Panc1 (cell line): ENCODE measurements around the gene EPHA8. TPM values are rescaled to one million over a fixed set of nuclear protein-coding genes. Genes with fewer than 3 reads are reported as not detected.

Source experiments
- ATAC-seq: fragments of 200-7000 bp; cut with Tn5 transposase; 2 replicates; pipeline ENCODE4 v1.9.1; 2020; ENCODE audit warnings: mild to moderate bottlenecking, moderate library complexity
- BruUV-seq: library from RNA; stranded (reverse); fragments of 400-500 nt; replicated peaks from 2 replicates; lab custom pipeline; 2021; lab: Mats Ljungman, UMichigan
- CTCF ChIA-PET: fragments of 300-600 bp; sonication (Branson Sonifier 250); formaldehyde crosslinking; loops from one replicate; lab custom pipeline; 2022; ENCODE audit warnings: antibody characterized with exemption; lab: Charles Lee
- POLR2A ChIA-PET: fragments of 300-600 bp; sonication (Branson Sonifier 250); formaldehyde crosslinking; loops from one replicate; lab custom pipeline; 2022; ENCODE audit warnings: antibody characterized with exemption; lab: Charles Lee
- DNase-seq: peaks from one replicate; pipeline ENCODE4 v3.0.0-alpha.2; 2010; ENCODE audit warnings: low read depth, low spot score
- H3K27ac ChIP-seq: 2 replicates; pipeline ENCODE4 v1.5.1; 2011; ENCODE audit warnings: mild to moderate bottlenecking, low read length, inconsistent platforms
- H3K27me3 ChIP-seq: fragments of 200-500 bp; sonication (Bioruptor generic); 2 replicates; pipeline ENCODE4 v1.6.0; 2014; ENCODE audit warnings: low read length, inconsistent platforms; ENCODE audit not compliant: control insufficient read depth, insufficient read depth
- H3K36me3 ChIP-seq: fragments of 200-500 bp; sonication (Bioruptor generic); 2 replicates; pipeline ENCODE4 v1.5.1; 2014; ENCODE audit warnings: inconsistent platforms, mild to moderate bottlenecking, low read length, moderate library complexity; ENCODE audit not compliant: control insufficient read depth, insufficient read depth
- H3K4me1 ChIP-seq: 2 replicates; pipeline ENCODE4 v1.5.1; 2011; ENCODE audit warnings: inconsistent platforms, mild to moderate bottlenecking, low read length, moderate library complexity; ENCODE audit not compliant: control insufficient read depth, insufficient read depth
- H3K4me3 ChIP-seq, 2 experiments: 2 replicates each; pipeline ENCODE4 v1.5.1; 2011 to 2012; ENCODE audit warnings: low read depth in 2 of 2, low read length in 2 of 2, mild to moderate bottlenecking in 2 of 2, inconsistent platforms in 1 of 2, moderate library complexity in 1 of 2
- H3K9me3 ChIP-seq: fragments of 200-500 bp; sonication (Bioruptor generic); 2 replicates; pipeline ENCODE4 v1.5.1; 2014; ENCODE audit warnings: low read depth, mild to moderate bottlenecking, inconsistent platforms, low read length, moderate library complexity; ENCODE audit not compliant: control insufficient read depth, insufficient read depth
- CTCF ChIP-seq: fragments of 450-650 bp; IDR thresholded peaks from 2 replicates; pipeline ENCODE4 v1.5.1; 2017; ENCODE audit warnings: mild to moderate bottlenecking
- POLR2AphosphoS5 ChIP-seq: IDR thresholded peaks from 2 replicates; pipeline ENCODE4 v1.6.1; 2012; ENCODE audit warnings: mild to moderate bottlenecking, low read depth, low read length, moderate library complexity
- REST ChIP-seq, 2 experiments: IDR thresholded peaks; 2 replicates each; pipeline ENCODE4 v1.6.1; 2011 to 2012; ENCODE audit warnings: low read depth in 2 of 2, control low read depth in 1 of 2, low read length in 1 of 2, mild to moderate bottlenecking in 1 of 2, moderate library complexity in 1 of 2; ENCODE audit not compliant: insufficient read depth in 1 of 2
- SIN3A ChIP-seq: IDR thresholded peaks from 2 replicates; pipeline ENCODE4 v1.6.1; 2012; ENCODE audit warnings: low read depth, mild to moderate bottlenecking, low read length, moderate library complexity, borderline replicate concordance; ENCODE audit not compliant: insufficient read depth
- TCF7L2 ChIP-seq: IDR thresholded peaks from 2 replicates; pipeline ENCODE4 v1.6.1; 2011; ENCODE audit warnings: mild to moderate bottlenecking, low read depth, low read length, inconsistent platforms
- in situ Hi-C: cut with HindIII; loops from 2 replicates; pipeline ENCODE4 v1.10.0; 2016; ENCODE audit warnings: low sequenced_read_pairs, low pct_unique_long_range_greater_than_20kb
- intact Hi-C: fragments of 100-400 bp; cut with micrococcal nuclease; formaldehyde crosslinking; loops from one replicate; pipeline ENCODE4 v1.10.0; 2022; ENCODE audit not compliant: unreplicated experiment
- total RNA-seq: library from RNA; stranded (reverse); gene quantifications from one replicate; pipeline ENCODE4 v1.2.1, GENCODE V29; 2021; ENCODE audit not compliant: unreplicated experiment

EPHA8 gene
- total RNA-seq, 1 experiment from 2014 or later = not detected

- Histone ChIP-seq H3K4me1 (no peaks in the 10 kb centered on the region), H3K9me3 (no peaks in the 10 kb centered on the region), H3K36me3 (no peaks in the 10 kb centered on the region), H3K27me3 (peaks cover 3% of the 10 kb centered on the region; the same call in 1 of the 2 replicates), H3K27ac (no peak overlapping the region), H3K4me3 (no peak overlapping the region)
- intact Hi-C loops (no loop called here), in situ Hi-C loops (no loop called here)
- ATAC-seq (no peak), DNase-seq (no peak)
- POLR2A ChIA-PET = no interaction called here
- TF ChIP-seq TCF7L2 = no peak
- no peak for TF ChIP-seq REST (IDR thresholded peaks at IDR 0.05; ENCODE audit: insufficient read depth in 1 of 2, low read depth in 2 of 2, low read length in 1 of 2)
- no peak for TF ChIP-seq POLR2AphosphoS5
- no peak for TF ChIP-seq CTCF
- no peak for TF ChIP-seq SIN3A
- CTCF ChIA-PET = no interaction called here
- no TSS peak for BruUV-seq
Measured at GRCh38 chr1:22547818-22548462, 15.3 kb upstream of the EPHA8 start.

GRCh38 chr1:22550021-22550420, 13.3 kb upstream of the EPHA8 start:
- BruUV-seq = no TSS peak
- ATAC-seq (no peak), DNase-seq (no peak)
- H3K9me3 ChIP-seq = no peaks in the 10 kb centered on the region
- no peaks in the 10 kb centered on the region for H3K4me1 ChIP-seq
- CTCF ChIA-PET = no interaction called here
- H3K36me3 ChIP-seq = no peaks in the 10 kb centered on the region
- POLR2A ChIA-PET = no interaction called here
- intact Hi-C loops (no loop called here), in situ Hi-C loops (no loop called here)
- no peak overlapping the region for H3K27ac ChIP-seq
- no peak overlapping the region for H3K4me3 ChIP-seq
- TF ChIP-seq REST (IDR thresholded peaks at IDR 0.05; ENCODE audit: insufficient read depth in 1 of 2, low read depth in 2 of 2, low read length in 1 of 2) = no peak
- TF ChIP-seq POLR2AphosphoS5 = no peak
- peaks cover 3% of the 10 kb centered on the region; the same call in 1 of the 2 replicates for H3K27me3 ChIP-seq
